Measurements from ENCODE around the gene RYR3. TPM values are rescaled to one million over a fixed set of nuclear protein-coding genes. Genes with fewer than 3 reads are reported as not detected.

RYR3 gene
- total and polyA plus RNA-seq, 2 of the 13 experiments (the other 11 are each of a cell fraction or from before 2014, with no cell fraction given), result not detected

GRCh38 chr15:33797651-33798050, 486.9 kb downstream of the RYR3 start (continued):
- TF ChIP-seq PBX2 (CRISPR knock-in tag; IDR thresholded peaks at IDR 0.05) (no peak), ZNF503 (CRISPR knock-in tag; IDR thresholded peaks at IDR 0.05) (no peak), ZNF615 (CRISPR knock-in tag; IDR thresholded peaks at IDR 0.05; ENCODE audit: borderline replicate concordance) (no peak), SPEN (CRISPR knock-in tag; IDR thresholded peaks at IDR 0.05; ENCODE audit: low read depth) (no peak), ZNF761 (CRISPR knock-in tag; conservative IDR thresholded peaks at IDR 0.05) (no peak), ZNF574 (CRISPR knock-in tag; IDR thresholded peaks at IDR 0.05) (no peak), ZNF496 (CRISPR knock-in tag; IDR thresholded peaks at IDR 0.05; ENCODE audit: insufficient replicate concordance) (no peak), TSC22D2 (CRISPR knock-in tag; IDR thresholded peaks at IDR 0.05; ENCODE audit: borderline replicate concordance) (no peak), ZNF530 (CRISPR knock-in tag; IDR thresholded peaks at IDR 0.05; ENCODE audit: low read depth) (no peak)

Measured in HepG2 (cell line).